ENCODE results near the gene TTC6.

Gene TTC6

DNA sequence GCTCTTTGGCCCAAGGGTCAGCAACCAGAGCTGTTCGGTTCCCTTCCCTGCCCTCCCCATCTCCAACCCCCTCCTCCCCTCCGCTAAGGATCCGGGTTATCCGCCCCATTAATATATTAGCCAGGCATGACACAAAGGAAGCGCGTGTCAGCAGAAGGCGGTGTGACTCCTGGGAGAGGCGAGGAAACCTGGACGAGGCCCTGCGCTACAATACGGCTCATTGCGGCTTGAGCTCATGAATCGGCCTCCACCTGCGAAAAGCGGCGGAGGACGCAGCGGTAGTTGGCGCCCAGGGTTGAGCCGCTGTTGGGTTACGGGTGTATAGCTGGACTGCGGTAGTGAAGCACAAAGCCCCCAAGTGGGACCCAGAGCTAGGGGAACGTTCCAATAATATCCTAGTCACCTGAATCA is 10.3 kb upstream of the TTC6 start:
- DNase-seq (ENCODE audit: low read depth) = no peak

DNA sequence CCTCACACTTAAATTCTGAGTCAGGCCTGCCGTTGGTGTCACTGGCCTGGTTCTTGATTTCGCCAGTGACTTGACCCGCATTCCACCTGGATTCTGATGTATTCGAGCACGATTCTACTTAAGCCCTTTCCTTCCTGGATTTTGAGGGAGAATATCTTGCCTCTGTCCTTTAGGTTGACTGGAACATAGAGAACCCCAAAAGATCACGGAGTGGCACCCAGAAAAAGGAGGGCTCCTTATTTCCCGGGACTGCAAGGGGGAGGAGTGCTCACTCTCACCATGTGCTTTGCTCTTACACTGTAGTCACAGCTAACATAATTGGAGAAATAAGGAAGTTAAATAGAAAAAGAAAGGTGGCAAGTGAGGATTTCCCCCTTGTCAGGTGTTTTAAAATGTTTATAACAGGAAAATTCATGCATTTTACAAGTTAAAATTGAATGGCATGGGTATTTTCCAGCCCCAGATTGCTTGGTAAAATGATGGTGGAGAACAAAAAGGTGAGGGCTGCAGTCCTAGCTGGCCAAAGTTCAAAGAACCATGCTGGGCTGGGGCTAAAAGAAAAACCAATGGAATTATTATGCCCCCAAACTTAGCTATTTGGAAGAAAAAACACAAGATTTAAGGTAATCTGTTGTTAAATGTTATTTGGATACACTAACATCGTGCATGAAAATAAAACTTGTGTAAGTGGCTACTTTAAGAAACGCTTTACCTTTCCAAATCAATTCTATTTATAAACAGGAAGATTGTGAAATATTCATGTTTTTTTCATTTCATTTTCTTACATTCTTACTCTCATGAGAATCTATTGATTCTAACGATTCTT is 9.2 kb upstream of the TTC6 start:
- DNase-seq (ENCODE audit: low read depth) = no peak

DNA sequence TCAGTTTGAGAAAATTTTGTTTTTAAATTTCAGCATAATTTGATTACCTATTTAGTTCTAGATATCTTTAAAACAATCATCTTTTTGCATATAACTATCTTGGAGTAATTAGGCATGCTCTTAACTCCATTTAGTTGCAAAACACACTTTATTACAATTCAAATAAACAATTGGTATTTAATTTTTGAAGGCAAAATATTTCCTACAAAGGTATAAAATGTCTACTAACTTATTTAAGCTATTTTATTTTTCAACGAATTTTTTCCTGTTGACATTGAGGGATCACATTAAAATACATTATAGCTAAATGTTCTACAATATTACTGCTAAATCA is 8.7 kb upstream of the TTC6 start:
- no peak for DNase-seq (ENCODE audit: low read depth)

DNA sequence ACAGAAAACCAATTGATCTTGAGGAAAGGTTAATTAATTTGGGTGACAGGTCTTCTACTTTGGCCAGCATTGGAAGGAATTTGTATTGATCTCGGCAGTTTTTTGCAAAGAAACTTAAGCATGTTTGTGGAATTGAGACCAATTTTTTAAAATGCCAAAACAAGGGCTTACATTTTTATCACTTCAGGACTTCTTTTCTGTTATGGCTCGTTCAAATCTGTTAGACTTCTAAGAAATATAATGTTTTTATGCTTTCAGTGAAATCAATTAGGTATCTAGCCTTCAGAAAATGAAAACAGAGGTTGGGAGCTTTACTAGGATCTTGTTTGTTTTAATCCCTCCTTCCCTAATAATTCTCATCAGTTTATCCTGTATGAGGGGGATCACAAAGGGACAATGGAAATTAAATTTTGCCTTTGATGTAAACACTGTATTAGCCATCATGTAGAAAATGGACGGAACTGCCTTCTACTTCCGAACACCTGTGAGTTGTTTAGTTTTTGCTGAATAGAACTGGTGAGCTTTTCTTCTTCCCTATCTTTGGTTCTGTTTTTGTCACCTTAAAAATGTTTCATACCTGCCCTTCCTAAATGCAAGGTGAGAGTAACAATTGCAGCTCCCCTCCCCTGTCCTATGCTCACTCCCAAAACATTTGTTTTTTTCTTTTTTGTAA is 8.2 kb upstream of the TTC6 start:
- DNase-seq (ENCODE audit: low read depth) = no peak

DNA sequence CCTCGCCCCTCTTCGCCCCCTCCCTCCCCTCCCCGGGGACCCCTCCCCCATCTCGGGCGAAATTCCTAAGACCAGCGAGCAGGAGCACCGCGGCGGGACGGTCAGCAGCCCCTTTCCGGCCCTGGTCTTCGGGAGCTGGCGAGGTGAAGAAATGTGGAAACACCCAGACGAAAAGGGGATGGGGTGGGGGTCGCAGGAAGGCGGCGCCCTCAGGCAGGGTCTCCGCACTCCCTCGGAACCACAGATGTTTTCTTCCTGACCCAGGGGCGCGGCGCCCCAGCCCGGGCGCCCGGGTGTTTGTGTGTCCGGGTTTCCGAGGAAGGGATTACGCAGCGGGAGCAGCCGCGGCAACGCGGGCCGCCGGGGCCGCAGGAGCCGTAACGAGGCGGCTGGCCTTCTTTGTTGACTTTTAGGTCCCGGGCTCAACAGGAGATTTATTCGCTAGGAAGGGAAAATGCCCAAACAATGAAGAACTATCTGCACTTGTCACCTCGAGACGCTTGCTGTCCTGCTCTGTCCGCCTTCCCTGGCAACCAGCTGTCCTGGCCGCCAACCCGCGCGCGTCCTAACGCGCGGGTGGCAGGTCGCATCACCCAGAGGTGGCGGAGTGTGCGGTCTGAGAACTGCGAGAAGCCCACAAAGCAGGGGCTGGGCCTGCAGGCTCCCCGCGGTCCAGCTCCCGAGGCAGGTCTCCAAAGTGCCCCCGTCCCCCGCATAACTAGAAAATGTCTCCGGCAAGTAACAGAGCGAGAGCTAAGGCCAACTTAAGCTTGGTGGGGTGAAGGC is 7.4 kb upstream of the TTC6 start:
- DNase-seq (ENCODE audit: low read depth) = no peak

DNA sequence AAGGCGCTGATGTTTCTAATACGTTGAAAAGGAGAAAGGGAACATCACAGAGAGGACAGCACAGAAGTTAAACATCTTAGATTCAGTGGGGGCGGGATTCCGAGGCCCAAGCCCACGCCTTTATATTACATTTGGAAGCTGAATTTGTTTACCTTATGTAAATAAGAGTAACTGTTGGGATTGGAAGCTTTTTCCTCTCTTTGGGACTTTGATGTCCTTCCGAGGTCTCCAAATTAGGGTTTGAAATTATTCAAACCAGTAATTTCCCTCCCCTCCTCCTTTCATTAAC is 6.8 kb upstream of the TTC6 start:
- no peak for DNase-seq (ENCODE audit: low read depth)

DNA sequence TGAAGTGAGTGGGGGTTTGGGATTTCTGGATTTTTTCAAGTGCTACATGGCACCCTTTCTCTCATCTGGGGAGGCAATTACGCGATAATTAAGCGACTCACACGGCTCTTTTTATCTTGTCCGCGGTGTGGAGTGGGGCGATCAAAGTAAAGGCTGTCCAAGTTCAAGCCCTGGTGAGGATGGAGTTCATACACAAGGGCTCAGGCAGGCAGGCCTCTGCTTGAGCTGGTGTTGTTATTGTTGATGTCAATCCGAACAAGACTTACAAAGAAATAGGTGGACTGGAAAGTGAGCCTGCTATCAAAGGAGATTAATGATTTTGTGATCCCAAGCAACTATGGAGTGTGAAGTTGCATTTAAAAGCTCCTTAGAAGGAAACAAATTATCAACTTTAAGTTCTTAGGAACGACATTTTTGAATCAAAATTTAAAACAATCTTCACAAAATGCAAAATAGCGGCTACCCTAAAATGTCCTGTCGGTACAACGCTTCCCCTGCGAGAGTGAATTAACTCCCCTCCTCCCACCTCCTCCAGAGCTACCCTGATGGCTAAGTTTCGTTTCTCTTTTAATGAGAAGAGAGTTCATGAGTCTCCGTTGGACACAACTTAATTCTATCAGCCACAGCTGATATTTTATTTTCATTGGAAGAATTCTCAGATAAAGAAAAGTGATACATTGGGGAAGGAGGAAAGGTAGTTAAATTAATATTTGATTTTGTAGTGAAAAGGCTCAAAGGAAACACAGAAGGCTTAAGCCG is 6.3 kb upstream of the TTC6 start:
- no peak for DNase-seq (ENCODE audit: low read depth)

DNA sequence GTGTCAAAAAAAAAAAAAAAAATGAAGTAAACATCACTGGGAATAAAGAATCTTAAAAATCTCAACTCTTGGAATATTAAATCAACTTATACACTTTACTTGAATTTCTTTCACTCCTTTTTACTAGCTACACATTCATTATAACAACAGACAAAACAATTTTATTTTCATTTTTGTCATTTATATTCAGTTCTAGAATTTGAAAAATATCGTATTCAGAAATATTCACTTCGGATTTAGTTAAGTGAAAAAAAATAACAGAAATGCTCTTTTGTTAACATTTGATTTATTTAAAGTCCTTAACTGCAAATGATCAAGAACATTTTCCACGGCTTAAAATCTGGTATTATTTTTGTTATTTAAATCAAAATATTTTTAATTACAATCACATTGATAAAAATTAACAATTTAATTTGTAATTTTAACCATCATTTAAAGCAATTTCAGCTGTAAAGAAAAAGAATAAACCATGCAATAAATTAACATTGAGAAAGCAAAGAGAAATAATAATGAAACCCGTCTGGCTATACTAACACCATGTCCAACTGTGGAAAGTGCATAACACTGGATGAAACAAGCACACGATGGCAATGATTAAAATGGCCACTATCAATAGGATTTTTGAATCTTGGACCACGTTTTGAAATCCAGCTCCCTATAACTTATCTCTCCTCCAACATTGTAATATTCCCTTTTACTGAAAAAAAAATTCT is 5.6 kb upstream of the TTC6 start:
- DNase-seq (ENCODE audit: low read depth) = no peak

DNA sequence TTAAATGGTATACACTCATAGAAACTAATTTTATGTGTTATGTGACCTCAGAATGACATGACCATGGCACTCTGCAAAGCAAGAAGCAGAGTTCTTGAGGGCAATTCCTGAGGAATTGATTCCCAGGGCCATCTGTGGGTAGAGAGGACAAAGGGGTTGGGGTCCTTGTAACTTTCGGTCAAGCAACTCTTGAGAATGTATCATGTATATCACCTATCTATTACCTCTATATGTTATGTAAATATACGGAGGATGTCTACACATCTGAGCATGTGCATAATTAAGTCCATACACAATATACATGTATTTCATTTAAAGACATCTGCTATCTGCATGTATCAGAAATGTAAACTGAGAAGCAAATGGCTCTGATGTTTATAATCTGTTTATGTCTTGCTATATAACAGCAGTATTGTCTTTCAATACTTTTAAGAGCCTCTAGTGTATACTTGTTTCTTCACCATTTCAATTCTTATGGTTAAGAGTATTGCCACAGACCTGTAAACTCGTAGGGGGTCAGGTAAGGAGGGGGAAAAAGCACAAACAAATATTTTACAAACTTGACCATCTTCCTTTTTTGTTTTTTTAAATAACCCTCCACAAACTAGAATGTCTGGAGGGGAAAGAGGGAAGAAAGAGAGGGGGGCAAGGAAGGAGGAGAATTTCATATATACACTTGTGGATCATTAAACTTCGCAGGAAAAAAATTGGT is 4.8 kb upstream of the TTC6 start:
- no peak for DNase-seq (ENCODE audit: low read depth)

DNA sequence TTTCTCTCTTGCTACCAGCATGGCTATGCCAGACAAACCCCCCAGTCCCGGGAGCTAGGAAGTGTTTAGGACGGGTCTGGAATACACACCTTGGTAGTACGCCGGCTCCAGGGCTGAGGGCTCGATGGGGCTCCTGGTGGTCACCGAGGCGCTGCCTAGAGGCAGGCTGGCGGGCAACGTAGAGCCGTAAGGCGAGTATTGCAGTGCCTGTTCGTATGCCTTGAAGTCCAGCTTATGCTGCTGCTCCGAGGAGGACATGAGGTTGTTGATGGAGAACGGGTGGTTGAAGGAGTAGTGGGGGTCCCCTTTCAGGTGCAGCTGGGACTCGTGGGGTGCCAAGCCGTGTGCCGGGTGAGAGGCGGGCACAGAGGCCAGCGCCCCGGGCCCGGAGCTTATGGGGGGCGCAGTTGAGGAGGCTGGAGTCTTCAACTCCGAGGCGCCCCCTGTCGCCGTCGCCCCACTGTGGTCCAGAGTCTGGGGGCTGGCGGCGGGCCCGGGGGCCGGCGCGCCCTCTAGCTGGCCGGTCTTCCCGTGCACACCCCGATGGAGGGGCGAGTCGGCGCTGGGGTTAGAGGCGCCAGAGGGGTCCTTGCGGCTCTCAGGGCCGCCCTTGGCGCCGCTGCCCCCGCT is 4.0 kb upstream of the TTC6 start:
- no peak for DNase-seq (ENCODE audit: low read depth)

DNA sequence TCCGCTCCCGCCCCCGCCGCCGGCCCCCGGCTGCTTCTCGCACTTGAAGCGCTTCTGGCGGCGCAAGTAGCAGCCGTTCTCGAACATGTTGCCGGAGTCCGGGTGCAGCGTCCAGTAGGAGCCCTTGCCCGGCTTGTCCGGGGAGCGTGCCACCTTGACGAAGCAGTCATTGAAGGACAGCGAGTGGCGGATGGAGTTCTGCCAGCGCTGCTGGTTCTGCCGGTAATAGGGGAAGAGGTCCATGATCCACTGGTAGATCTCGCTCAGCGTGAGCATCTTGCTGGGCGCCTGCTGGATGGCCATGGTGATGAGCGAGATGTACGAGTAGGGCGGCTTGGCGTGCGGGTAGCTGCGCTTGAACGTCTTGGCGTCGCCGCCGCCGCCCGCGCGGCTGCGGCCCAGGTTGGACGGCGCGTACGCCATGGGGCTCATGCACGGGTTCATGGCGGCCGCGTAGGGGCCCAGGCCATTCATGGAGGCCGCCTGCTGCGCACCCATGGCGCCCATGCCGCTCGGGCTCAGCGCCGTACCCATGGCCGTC is 3.4 kb upstream of the TTC6 start:
- no peak for DNase-seq (ENCODE audit: low read depth)

DNA sequence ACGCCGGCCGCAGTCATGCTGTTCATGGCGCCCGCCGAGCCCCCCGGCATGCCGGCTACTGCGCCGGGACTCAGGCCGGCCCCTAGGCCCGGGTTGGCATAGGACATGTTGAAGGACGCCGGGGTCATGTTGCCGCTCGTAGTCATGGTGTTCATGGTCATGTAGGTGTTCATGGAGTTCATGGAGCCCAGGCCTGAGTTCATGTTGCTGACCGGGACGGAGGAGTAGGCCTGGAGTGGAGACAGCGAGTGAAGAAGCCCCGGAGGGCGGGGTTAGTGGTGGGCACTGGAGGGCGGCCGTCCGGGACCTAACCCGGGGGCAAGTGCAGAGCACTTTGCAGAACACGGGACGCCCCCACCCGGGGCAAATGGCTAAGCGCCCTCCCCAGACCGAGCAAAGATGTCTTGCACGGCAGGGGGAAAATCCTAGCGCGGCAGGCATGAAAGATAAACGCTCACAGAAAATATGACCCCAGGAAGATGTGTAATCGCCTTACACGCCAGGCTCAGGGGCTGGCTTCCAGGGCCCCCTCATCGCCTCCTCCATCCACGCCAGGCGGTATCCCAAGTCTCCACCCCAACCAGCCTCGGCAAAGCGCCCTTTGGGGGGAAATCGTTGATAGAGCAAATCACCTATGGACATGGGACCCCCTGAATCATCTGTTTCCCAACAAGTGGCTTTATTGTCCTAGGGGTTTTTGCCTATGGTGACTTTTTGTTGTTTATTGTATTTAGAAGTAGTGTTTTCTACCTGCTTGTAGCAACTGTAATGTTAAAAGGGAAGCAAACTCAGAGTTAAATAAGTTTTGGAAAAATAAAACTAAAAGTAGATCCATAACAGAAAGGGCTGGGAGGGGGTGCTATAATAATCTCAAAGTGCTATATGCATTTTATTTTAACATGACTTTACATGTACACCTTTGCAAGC is 2.7 kb upstream of the TTC6 start:
- no peak for DNase-seq (ENCODE audit: low read depth)

DNA sequence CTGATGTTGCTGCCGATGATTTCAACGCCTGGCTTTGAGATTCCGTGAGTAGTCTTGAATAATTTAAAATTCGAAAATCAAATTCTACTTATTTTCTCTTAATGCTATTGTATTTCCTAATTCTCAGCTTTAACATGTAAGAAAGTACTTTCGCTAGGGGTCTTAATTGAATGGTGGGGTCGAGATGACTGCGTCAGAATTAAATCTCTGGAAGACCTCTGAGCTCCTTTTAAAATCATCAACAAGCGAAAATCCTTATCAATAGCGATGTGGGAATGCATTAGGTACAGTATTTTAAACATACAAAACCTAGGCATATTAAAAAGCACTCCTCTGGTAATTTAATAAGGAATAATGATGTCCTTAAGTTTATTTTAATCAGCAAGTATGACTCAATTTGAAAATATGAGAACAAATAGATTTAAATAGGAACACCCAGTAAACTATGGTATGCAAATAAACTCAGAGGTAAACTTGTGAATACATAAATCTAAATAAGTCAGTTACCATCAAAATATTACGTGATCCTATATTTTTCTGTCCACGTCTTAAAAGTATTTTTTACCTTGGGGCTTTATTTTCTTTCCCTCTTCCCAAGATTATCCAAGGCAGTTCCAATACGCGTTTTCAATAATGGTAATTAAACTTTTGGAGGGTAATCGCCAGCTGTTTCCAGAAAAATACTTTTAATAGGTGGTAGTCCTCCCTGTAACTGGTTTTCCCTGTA is 1.8 kb upstream of the TTC6 start:
- DNase-seq (ENCODE audit: low read depth) = no peak

DNA sequence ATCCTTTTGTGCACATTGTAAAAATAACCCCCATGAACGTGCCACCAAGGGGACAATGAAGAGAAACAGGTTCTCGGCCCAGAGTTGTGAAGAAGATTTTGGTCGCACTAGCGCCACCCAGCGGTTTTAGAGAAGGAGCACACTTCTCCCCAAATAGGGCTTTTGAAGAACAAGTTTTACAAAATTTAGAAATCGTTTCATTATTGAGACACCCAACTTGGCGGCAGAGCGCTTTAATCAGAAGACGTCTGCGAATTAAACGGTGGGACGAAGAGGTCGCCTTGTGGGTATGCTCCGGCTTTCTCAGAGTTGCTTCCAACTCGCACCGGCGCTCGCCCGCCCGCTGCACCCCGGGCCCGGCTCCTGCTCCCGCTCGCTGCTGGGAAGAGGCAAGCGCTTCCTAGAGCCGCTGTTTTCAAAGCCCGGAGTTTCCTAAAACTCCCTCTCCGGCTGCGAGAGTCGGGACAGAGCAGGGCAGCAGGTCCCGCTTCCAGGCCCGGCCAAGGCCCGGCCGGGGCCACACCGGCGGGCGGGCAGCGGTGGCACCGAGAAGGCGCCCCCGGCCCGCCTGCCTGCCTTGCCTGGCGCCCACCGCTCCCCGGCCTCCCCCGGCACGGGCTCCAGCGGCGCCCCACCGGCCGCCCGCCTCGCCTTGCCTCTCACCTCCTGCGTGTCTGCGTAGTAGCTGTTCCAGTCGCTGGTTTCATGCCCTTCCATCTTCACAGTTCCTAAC is 1.0 kb upstream of the TTC6 start:
- DNase-seq (ENCODE audit: low read depth) = no peak

DNA sequence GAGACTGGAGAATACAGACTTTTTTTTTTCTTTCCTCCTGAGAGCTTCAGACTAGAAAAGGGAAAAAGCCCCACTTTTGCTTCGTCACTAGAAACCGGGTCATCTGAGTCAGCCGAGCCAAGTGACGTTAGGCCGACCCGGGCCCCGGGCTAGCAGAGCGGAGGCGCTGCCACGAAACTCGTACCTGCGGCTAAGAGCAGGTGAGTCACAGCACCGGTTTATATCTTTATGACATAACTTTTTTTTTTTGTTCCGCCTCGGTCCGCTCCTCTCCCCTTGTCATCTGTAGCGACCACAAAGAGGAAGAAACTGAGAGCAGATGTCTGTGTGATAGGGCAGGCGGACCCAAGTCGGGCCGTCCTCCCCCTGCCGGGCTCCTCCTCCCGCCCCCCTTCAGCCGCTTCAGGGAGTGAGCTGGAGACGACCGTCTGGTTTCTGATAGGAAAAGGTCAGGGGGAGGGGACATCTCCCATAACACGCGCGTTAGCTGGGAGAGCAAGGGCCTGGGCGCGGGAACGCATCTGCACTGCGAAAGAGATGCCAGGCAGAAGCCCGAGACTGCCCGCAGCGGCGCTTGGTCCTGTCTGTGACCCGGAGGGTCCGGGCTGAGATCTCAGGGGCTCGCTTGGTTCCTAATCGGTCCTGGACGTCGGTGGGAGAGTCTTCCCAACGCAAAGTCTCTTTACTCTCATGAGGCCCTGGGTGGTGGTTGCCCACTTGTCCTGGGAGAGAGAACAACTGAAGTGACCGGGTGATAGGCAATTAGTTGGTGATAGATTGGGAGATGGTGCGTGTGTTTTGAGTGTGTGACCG is 586 bp downstream of the TTC6 start:
- peak; percentile 67 for DNase-seq (ENCODE audit: low read depth)

DNA sequence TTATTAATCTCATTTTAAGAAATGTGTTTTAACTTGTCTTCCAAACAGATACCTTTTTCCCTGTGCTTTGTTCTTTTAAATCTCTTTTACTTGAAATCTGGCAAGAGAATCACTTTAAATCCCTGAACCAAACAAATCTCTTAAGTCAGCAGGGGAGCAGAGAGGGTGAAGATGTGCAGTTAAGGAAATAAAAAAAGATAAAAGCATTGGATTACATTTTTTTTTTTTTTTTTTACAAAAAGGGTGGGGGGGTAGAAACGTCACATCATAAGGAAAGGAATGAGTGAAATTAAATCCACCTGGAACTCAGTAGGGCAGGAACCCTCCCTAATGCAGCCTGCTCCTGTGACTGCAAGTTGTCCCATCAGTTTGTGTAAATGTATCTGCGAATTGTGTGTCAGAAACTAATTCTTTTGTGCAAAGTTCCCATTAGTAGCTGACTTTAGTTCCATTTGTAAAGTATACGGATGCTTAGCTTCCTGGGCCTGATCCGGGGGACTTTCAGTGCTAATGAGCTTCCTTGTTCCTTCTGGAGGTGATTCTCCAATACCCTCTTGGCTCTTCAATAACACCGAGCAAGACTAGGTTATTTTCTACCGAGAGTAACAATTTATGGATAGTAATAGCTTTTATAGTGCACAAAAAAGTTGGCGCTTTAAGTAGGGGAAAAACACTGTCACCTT is 1.5 kb downstream of the TTC6 start:
- no peak for DNase-seq (ENCODE audit: low read depth)

DNA sequence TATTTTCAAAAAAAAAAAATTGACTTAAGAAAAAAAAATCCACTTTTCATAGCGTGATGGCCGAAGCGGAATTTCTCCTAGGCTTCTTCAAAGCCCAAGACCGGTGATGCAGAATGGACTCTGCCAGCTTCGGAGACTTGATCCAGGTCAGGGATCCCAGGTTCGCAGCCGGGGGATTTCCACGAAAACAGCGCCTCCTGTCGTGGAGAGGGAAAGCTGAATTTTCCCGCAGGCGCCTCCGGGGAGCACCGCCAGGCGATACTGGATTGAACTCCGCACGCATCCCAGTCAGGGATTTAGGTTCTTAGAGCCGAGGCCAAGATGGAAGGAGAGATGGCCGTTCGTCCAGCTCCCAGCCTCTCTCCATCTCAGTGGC is 2.1 kb downstream of the TTC6 start:
- no peak for DNase-seq (ENCODE audit: low read depth)

Measured in activated T-cell treated with anti-CD3 and anti-CD28 coated beads for 24 hours (primary cell).